Activated CD8-positive, alpha-beta memory T cell treated with anti-CD3 and anti-CD28 coated beads, Interleukin-2, amount 50 U/mL, for 48 hours (primary cell): Measurements from ENCODE around the gene ZNF521.

Source experiments
- DNase-seq: peaks from one replicate; pipeline ENCODE4 v3.0.0-alpha.2; 2020

ZNF521 gene

GRCh38 chr18:25113566-25113965 is 238.4 kb downstream of the ZNF521 start:
- no peak for DNase-seq

DNA sequence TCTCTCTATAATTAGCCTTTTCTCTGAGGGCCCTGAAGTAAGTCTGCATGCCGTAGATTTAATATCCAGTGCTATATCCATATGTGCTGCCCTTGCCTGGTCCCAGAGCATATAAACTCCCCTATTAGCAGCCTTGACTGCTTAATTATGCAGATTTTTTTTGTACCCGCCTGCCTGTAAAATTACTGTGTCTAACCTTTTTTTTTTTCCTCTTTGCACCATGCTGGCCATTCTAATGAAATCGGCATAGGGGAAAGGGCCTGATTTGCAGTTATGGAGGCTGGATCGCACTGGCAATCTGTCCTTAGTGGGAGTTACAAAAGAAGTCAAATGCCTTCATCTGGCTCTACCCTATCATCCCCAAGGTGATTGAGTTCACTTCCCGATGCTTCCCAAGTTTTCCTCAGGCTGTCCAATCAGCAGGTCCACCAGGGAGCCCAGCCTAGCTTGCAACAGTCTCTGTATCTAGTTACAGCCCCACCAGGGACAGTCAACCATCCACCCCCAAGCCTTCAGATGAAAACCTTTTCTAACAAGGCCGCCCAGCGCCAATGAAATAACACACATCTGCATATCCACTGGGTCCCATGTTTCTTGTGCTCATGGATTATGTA is 239.0 kb downstream of the ZNF521 start:
- no peak for DNase-seq

DNA sequence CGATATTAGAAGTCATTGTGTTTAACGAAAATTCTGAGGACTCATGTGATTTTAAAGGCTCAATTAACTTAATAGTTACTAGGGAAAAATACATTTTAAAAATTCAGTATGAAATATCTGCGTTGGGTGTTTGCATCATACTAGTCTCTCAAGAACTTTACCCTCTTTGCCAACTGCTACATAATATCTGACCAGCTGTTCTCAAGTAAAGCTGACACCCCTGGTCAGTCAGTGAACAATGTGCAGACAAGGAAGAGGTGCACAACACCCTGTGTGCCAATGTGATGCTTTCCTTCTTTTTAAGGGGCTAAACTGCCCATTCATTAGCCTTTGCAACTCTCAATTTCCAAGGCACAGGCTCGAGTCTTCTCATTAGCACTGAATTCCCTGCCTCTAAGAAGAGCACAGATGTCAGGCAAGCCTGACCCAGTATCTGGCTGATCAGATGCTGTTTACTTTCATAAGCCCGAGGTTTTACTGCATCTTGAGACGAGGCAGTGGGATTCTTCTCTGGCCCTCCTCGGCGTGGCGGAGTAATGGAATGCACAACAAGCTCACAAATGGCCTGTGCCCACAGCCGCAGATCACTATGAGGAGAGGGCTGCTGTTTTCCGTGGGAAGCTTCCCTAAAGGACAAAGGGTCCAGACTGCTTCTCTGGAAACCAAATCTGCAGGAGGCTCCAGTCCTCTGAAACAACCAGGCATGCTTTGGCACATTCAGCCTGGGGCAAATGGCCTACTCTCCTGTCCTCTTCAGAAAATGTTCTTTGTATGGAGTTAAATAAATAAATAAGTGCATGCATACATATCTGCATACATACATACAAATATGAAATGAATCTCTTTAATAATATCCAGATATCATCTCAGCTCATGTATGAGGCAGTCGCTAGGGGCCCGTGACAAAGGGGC is 240.3 kb downstream of the ZNF521 start:
- DNase-seq, result no peak

- DNase-seq, result no peak
Measured at GRCh38 chr18:25109484-25109883, 242.5 kb downstream of the ZNF521 start.

DNA sequence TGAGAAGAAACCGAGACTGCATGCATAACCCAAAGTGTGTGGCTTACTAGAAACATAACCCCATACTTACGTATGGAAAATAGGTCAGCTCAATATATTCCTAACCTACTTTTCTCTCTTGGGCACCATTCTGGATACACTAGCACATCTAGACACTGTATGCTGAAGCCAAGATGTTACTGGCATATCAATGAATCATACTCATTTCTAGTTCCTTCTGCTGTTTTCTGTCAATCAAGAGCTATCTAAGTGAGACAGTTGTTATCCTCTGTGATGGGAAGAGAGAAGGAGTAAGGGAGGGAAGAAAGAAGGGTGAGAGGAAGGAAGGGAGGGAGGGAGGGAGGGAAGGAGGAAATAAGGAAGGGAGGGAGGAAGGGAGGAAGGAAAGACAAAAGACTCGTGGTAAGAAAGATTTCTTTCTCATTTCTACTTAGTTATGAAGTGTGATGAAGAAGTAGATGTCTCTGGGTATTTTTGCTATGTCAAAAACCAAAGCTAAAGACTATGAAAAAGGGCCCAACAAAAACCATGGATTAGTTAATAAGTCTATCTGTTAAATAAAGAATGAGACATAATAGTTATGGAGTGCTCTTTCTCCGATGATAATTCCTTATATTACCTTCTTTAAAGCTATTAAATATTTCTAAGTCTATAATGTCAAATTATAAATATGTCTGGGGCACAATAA is 248.4 kb downstream of the ZNF521 start:
- DNase-seq, result no peak

GRCh38 chr18:25102662-25103061 is 249.3 kb downstream of the ZNF521 start:
- no peak for DNase-seq

GRCh38 chr18:25100418-25100817 is 251.5 kb downstream of the ZNF521 start:
- DNase-seq, result no peak

DNA sequence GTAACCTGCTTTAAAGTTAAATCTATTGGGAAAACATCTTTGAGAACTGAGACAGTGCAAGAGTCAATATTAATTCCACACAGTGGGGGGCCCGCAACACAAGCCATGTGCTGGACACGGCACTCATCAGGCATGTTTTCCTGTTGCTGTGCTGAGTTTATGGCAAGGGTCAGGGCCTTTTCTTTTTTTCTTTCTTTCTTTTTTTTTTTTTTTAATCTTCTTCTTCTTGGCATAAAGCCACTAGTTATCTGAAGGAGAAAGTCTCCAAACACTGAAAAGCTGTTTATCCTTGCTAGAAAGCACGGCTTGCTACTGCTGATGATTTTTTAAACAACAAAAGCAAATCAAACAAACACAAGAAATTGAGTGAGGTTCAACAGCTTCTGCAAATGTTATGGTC is 252.1 kb downstream of the ZNF521 start:
- DNase-seq, result no peak

GRCh38 chr18:25097569-25098056 is 254.4 kb downstream of the ZNF521 start:
- no peak for DNase-seq

DNA sequence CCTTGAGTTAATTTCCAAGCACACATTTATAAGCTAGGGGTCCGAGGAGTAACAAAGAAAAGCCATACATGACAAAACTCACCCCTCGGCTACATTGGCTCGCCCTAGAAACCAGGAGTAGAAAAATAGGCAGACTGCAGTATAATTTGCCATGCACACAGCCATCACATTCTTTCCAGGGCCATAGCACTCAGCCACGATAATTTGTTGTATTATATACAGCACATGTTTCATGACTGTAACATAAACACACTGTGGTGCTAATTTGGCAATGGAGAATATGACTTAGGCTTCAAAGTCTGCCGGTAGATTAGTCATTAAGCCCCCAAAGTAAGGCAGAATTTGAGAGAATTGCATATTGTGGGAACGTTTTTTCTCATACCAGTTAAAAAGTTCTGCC is 254.9 kb downstream of the ZNF521 start:
- no peak for DNase-seq

GRCh38 chr18:25093141-25093540 is 258.8 kb downstream of the ZNF521 start:
- no peak for DNase-seq

DNA sequence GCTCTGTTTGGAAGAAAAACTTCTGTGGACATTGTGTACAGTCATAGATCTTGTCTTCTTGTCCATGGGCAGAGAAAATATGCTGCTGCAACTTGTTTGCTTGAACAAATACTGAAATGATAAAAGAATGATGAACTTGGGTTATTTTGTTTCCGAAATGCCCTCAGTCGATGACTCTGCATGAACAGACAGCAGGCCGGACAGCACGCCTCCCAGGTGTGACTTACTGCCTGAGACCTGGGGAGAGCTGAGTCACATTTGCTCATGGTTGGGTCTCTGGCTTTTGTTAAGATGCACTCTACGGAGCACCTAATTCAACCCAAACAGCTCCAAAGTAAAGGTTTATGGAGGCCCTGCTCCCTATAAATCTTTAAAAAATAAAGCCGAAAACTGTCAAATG is 262.5 kb downstream of the ZNF521 start:
- DNase-seq, result no peak

GRCh38 chr18:25086876-25087275 is 265.1 kb downstream of the ZNF521 start:
- no peak for DNase-seq

- no peak for DNase-seq
Measured at GRCh38 chr18:25081001-25081400, 271.0 kb downstream of the ZNF521 start.

- DNase-seq, result no peak
Measured at GRCh38 chr18:25080211-25080610, 271.8 kb downstream of the ZNF521 start.

DNA sequence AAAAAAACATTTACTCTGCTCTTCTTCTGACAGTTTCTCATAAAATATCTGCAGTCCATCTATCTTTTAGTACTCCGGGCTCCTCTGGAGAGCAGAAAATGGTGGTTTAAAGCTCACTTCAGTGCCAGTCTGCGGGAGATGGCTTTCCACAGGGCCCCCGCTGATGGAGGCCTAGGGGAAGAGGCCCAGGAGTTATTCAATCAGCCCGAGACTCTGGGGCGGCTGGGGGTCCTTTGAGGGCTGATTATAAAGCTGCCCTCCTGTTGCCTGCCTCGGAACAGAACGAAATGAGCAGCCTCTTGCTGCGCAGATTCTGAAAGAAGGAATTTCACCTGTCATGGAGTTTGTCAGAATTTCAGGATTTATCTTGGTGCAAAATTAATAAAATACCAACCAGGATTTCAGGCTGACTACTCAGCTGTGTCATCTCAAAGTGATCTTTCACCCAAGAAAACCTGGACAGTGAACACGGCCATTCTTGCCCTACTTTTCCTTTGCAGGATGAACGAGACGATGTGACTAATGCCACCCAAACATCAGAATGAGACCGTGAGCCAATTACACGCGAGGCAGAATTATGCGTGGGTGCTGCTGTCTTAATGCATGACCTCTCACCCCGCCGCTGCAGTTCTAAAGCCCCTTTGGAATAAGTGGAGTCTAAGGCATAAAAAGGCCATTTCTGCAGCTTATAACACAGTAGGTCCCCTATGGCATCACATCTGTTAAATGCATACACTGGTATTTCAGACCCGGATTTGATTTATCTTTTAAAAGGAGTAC is 273.8 kb downstream of the ZNF521 start:
- no peak for DNase-seq

DNA sequence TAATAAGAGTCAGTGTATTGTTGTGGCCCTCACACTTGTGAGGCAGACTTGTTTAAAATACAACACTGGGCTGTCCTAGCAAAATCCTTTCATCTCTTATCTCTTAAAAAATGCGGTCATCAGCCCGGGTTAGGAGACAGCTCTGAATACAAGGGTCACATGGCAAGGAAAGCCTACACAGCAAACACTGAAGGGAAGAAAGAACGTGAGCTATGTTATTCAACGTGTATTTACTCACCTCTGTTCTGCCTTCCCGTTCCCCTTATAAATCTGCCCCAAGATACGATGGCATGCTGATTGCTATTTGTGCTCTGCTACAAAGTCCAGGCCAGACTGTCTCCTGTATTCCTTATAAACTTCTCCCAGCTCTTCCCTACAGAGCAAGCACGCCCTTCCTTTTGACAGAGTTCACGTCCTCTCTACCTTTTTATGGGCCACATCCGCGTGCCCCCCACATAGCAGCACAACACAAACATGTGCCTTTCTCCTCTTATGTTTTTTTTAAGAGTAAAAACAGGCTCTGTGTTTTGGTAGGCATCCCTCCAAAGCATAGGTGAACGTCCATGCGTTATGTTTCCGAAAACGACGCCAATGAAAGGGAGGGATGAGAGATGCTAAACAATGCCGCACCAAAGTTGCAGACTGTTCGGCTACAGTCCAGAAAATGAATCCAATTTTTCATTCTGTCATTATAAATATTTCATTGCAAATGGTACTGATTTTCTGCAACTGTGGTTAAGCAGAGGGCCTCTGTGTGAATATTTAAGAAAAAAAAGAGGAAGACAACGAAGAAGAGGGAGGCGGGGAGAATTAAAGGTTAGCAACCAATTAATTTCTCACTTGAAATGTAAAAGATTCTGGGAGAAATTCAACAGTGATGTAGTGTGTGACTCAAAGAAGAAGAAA is 274.7 kb downstream of the ZNF521 start:
- no peak for DNase-seq

DNA sequence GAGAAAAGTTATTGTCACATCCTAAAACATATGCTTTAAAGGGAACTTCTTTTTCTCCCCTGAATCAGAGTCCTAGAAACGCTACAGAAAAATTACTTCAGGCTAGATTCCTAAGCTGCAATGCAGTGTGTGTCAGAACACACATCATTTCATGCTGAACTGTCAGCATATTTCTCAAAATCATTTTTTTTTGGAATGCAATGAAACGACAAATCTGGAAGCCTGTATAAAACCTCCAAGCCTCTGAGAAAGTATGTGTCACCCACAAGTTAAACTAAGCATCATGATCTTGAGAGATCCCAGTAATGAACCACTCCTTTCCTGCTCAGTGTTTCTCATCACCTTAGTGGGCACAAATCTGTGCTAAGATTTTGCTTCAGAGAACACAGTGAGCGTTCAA is 276.2 kb downstream of the ZNF521 start:
- DNase-seq, result no peak

DNA sequence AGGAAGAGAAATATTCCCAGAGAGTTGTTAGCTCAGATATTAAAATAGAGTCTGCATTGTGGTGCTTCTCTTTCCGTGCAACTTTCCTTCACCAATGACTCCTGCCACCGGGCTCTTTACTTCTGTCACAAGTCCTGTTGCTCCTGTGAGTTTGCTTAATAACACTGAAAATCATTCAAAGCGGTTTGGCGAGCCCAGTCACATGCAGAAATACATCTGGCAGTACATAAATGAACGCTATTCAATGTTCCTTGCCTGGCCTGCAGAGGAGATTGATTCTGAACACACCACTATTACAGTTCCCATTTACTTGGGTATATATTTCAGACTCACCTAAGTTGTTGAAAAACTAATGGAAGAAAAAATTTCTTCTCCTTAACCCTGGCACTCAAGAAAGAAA is 276.6 kb downstream of the ZNF521 start:
- DNase-seq, result no peak

DNA sequence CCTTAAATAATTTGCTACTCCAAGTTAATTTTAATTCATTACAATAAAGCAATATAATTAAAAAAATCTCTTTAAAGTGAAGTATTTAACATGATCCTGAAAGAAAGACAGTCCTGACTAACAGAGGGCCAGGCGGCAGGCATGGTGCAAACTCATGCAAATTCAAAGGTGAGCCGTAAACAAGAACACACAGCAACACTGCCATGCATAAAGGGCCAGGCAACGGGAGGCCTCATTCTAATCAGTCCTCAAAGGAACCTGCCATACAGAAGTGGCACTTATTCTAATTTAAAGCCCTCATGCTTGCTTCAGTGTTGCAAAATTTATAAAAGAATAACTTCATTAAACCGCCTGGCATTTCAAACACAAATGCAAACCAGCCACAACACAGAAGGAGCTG is 277.0 kb downstream of the ZNF521 start:
- DNase-seq, result no peak

GRCh38 chr18:25072205-25072604 is 279.8 kb downstream of the ZNF521 start:
- DNase-seq, result no peak
